GM23338 (cell line): Measurements from ENCODE around the gene CHCHD6. TPM values are rescaled to one million over a fixed set of nuclear protein-coding genes. Genes with fewer than 3 reads are reported as not detected.

Source experiments
- ATAC-seq: fragments of 200-7000 bp; cut with Tn5 transposase; 3 replicates; pipeline ENCODE4 v1.9.1; 2020
- DNase-seq: peaks from one replicate; pipeline ENCODE4 v3.0.0-alpha.2; 2015; ENCODE audit warnings: low spot score
- H2AFZ ChIP-seq: fragments of 200-600 bp; sonication (generic); 2 replicates; pipeline ENCODE4 v1.8.0; 2016; ENCODE audit warnings: antibody characterized with exemption, mild to moderate bottlenecking, moderate library complexity
- H3F3A ChIP-seq: fragments of 200-600 bp; sonication (generic); replicated peaks from 2 replicates; pipeline ENCODE4 v1.8.0; 2017; ENCODE audit warnings: antibody characterized with exemption, mixed run types, low read depth
- H3K27ac ChIP-seq: fragments of 200-600 bp; sonication (generic); 2 replicates; pipeline ENCODE4 v1.6.1; 2016; ENCODE audit warnings: low read depth
- H3K27me3 ChIP-seq: fragments of 200-600 bp; sonication (generic); 2 replicates; pipeline ENCODE4 v1.8.0; 2016; ENCODE audit warnings: mild to moderate bottlenecking, mixed run types, moderate library complexity; ENCODE audit not compliant: insufficient read depth
- H3K36me3 ChIP-seq: fragments of 200-600 bp; sonication (generic); 2 replicates; pipeline ENCODE4 v1.8.0; 2016; ENCODE audit warnings: mild to moderate bottlenecking; ENCODE audit not compliant: insufficient read depth
- H3K4me1 ChIP-seq: fragments of 200-600 bp; sonication (generic); 2 replicates; pipeline ENCODE4 v1.8.0; 2016; ENCODE audit warnings: mild to moderate bottlenecking, moderate library complexity; ENCODE audit not compliant: insufficient read depth
- H3K4me2 ChIP-seq: fragments of 200-600 bp; sonication (generic); 2 replicates; pipeline ENCODE4 v1.7.1; 2017; ENCODE audit warnings: mixed run types
- H3K4me3 ChIP-seq: fragments of 200-600 bp; sonication (generic); 2 replicates; pipeline ENCODE4 v1.6.1; 2016; ENCODE audit warnings: mixed run types
- H3K79me2 ChIP-seq: fragments of 200-600 bp; sonication (generic); replicated peaks from 2 replicates; pipeline ENCODE4 v1.8.0; 2017; ENCODE audit warnings: mild to moderate bottlenecking; ENCODE audit not compliant: insufficient read depth
- H3K9me2 ChIP-seq: fragments of 200-600 bp; sonication (generic); 2 replicates; pipeline ENCODE4 v1.8.0; 2017; ENCODE audit not compliant: insufficient read depth
- H4K20me1 ChIP-seq: fragments of 200-600 bp; sonication (generic); replicated peaks from 2 replicates; pipeline ENCODE4 v1.8.0; 2017; ENCODE audit warnings: mild to moderate bottlenecking; ENCODE audit not compliant: insufficient read depth
- H3K27ac Mint-ChIP-seq: 2 replicates; pipeline ENCODE4 v1.8.0; 2020; ENCODE audit warnings: inconsistent platforms, mild to moderate bottlenecking, moderate library complexity, mixed read lengths
- H3K27me3 Mint-ChIP-seq: 3 replicates; pipeline ENCODE4 v1.8.0; 2022; ENCODE audit warnings: low read depth, mild to moderate bottlenecking, moderate library complexity, mixed read lengths, inconsistent platforms; ENCODE audit not compliant: insufficient read depth, poor library complexity
- H3K36me3 Mint-ChIP-seq: 3 replicates; pipeline ENCODE4 v1.8.0; 2021; ENCODE audit warnings: low read depth, mild to moderate bottlenecking, inconsistent platforms, moderate library complexity, mixed read lengths
- H3K4me1 Mint-ChIP-seq: 3 replicates; pipeline ENCODE4 v1.8.0; 2020; ENCODE audit warnings: mild to moderate bottlenecking, inconsistent platforms, mixed read lengths
- H3K4me3 Mint-ChIP-seq: 3 replicates; pipeline ENCODE4 v1.8.0; 2021; ENCODE audit warnings: moderate library complexity, mild to moderate bottlenecking, inconsistent platforms, mixed read lengths
- H3K9me3 Mint-ChIP-seq: 3 replicates; pipeline ENCODE4 v1.8.0; 2020; ENCODE audit warnings: moderate library complexity, mild to moderate bottlenecking, inconsistent platforms, mixed read lengths
- CREB1 ChIP-seq: fragments of 250-450 bp; sonication (Bioruptor Pico); IDR thresholded peaks from 2 replicates; pipeline ENCODE4 v1.5.0; 2020; ENCODE audit warnings: low read depth, mild to moderate bottlenecking, moderate library complexity
- CTCF ChIP-seq, 2 experiments: fragments of 200-600 bp in 1 of 2; sonication (generic) in 1 of 2; conservative IDR thresholded peaks; 2 replicates each; pipeline versions ENCODE4 v1.5.1 to v1.6.1; 2016 to 2017; ENCODE audit warnings: antibody characterized with exemption in 2 of 2, low read depth in 2 of 2, mild to moderate bottlenecking in 2 of 2, moderate library complexity in 1 of 2
- EZH2 ChIP-seq: fragments of 200-600 bp; sonication (generic); IDR thresholded peaks from one replicate; pipeline ENCODE4 v1.8.0; 2017; ENCODE audit warnings: antibody characterized with exemption, mild to moderate bottlenecking, low read depth; ENCODE audit not compliant: unreplicated experiment
- EZH2phosphoT487 ChIP-seq: fragments of 200-600 bp; sonication (generic); IDR thresholded peaks from one replicate; pipeline ENCODE4 v1.8.1; 2018; ENCODE audit warnings: antibody characterized with exemption; ENCODE audit not compliant: unreplicated experiment
- JUNB ChIP-seq: IDR thresholded peaks from one replicate; pipeline ENCODE4 v1.6.1; 2016; ENCODE audit warnings: antibody characterized with exemption; ENCODE audit not compliant: unreplicated experiment
- NANOG ChIP-seq: IDR thresholded peaks from 2 replicates; pipeline ENCODE4 v1.6.1; 2016; ENCODE audit warnings: antibody characterized with exemption, borderline replicate concordance
- POLR2AphosphoS5 ChIP-seq: IDR thresholded peaks from 2 replicates; pipeline ENCODE4 v1.6.1; 2016; ENCODE audit warnings: antibody characterized with exemption, low read depth
- STAT1 ChIP-seq: IDR thresholded peaks from one replicate; pipeline ENCODE4 v1.6.1; 2016; ENCODE audit warnings: antibody characterized with exemption; ENCODE audit not compliant: unreplicated experiment
- ZNF114 ChIP-seq: fragments of 250-450 bp; sonication (Bioruptor Pico); IDR thresholded peaks from 2 replicates; pipeline ENCODE4 v1.5.0; 2020; ENCODE audit warnings: mild to moderate bottlenecking, moderate library complexity
- ZNF331 ChIP-seq: fragments of 250-450 bp; sonication (Bioruptor Pico); IDR thresholded peaks from 2 replicates; pipeline ENCODE4 v1.5.0; 2020; ENCODE audit warnings: low read depth, mild to moderate bottlenecking, moderate library complexity
- polyA plus RNA-seq: library from polyadenylated mRNA; unstranded; fragments of >200 nt; fragmentation: Nextera tagmentation; extraction: Ambion mirVana; gene quantifications from 2 replicates; pipeline ENCODE4 v1.2.1, GENCODE V29; 2016
- total RNA-seq: library from RNA; depleted of rRNA; stranded (reverse); fragments of >200 nt; shearing (Covaris generic); gene quantifications from 2 replicates; pipeline ENCODE4 v1.2.3, GENCODE V29; 2014
- TF ChIP-seq, protein P1 (sequence below): IDR thresholded peaks from one replicate; pipeline ENCODE4 v1.6.1; 2018; ENCODE audit warnings: antibody characterized with exemption; ENCODE audit not compliant: unreplicated experiment
- TF ChIP-seq, protein P2 (sequence below): IDR thresholded peaks from 2 replicates; pipeline ENCODE4 v1.6.1; 2016; ENCODE audit warnings: antibody characterized with exemption
- TF ChIP-seq, protein P3 (sequence below): fragments of 250-450 bp; sonication (Bioruptor Pico); IDR thresholded peaks from 2 replicates; pipeline ENCODE4 v1.5.0; 2020; ENCODE audit warnings: mild to moderate bottlenecking, moderate library complexity

CHCHD6 gene
- total and polyA plus RNA-seq, 2 experiments from 2014 or later = 28.8 to 43.0 TPM

GRCh38 chr3:126927401-126927750 lies 223.3 kb downstream of the CHCHD6 start:
- H3K36me3 ChIP-seq = no peaks in the 10 kb centered on the region
- H3K27ac ChIP-seq = no peak overlapping the region
- no peaks in the 10 kb centered on the region for H3K79me2 ChIP-seq
- no peaks in the 10 kb centered on the region for H3K4me1 ChIP-seq
- no peaks in the 10 kb centered on the region for H4K20me1 ChIP-seq
- H3K27me3 ChIP-seq = no peaks in the 10 kb centered on the region
- ATAC-seq (no peak), DNase-seq (no peak)
- Mint-ChIP-seq H3K4me3 (no peak overlapping the region), H3K27me3 (peaks cover 8% of the 10 kb centered on the region), H3K4me1 (no peaks in the 10 kb centered on the region; the same call in 2 of the 3 replicates), H3K27ac (no peak overlapping the region), H3K36me3 (no peaks in the 10 kb centered on the region), H3K9me3 (no peaks in the 10 kb centered on the region)
- no peaks in the 10 kb centered on the region for H3F3A ChIP-seq
- TF ChIP-seq POLR2AphosphoS5 = no peak
- TF ChIP-seq ZNF331 (CRISPR knock-in tag) = no peak
- no peak for TF ChIP-seq JUNB
- no peak for TF ChIP-seq NANOG
- TF ChIP-seq, protein P1, sequence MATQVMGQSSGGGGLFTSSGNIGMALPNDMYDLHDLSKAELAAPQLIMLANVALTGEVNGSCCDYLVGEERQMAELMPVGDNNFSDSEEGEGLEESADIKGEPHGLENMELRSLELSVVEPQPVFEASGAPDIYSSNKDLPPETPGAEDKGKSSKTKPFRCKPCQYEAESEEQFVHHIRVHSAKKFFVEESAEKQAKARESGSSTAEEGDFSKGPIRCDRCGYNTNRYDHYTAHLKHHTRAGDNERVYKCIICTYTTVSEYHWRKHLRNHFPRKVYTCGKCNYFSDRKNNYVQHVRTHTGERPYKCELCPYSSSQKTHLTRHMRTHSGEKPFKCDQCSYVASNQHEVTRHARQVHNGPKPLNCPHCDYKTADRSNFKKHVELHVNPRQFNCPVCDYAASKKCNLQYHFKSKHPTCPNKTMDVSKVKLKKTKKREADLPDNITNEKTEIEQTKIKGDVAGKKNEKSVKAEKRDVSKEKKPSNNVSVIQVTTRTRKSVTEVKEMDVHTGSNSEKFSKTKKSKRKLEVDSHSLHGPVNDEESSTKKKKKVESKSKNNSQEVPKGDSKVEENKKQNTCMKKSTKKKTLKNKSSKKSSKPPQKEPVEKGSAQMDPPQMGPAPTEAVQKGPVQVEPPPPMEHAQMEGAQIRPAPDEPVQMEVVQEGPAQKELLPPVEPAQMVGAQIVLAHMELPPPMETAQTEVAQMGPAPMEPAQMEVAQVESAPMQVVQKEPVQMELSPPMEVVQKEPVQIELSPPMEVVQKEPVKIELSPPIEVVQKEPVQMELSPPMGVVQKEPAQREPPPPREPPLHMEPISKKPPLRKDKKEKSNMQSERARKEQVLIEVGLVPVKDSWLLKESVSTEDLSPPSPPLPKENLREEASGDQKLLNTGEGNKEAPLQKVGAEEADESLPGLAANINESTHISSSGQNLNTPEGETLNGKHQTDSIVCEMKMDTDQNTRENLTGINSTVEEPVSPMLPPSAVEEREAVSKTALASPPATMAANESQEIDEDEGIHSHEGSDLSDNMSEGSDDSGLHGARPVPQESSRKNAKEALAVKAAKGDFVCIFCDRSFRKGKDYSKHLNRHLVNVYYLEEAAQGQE = no peak
- no peak for TF ChIP-seq ZNF114
- TF ChIP-seq EZH2phosphoT487 = no peak
- no peak for TF ChIP-seq CREB1 (CRISPR knock-in tag)
- TF ChIP-seq STAT1 = no peak
- TF ChIP-seq, protein P2, sequence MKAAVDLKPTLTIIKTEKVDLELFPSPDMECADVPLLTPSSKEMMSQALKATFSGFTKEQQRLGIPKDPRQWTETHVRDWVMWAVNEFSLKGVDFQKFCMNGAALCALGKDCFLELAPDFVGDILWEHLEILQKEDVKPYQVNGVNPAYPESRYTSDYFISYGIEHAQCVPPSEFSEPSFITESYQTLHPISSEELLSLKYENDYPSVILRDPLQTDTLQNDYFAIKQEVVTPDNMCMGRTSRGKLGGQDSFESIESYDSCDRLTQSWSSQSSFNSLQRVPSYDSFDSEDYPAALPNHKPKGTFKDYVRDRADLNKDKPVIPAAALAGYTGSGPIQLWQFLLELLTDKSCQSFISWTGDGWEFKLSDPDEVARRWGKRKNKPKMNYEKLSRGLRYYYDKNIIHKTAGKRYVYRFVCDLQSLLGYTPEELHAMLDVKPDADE = no peak
- no peak for TF ChIP-seq EZH2
- no peak for TF ChIP-seq CTCF (conservative IDR thresholded peaks at IDR 0.05; ENCODE audit: low read depth in 2 of 2)
- TF ChIP-seq, protein P3, sequence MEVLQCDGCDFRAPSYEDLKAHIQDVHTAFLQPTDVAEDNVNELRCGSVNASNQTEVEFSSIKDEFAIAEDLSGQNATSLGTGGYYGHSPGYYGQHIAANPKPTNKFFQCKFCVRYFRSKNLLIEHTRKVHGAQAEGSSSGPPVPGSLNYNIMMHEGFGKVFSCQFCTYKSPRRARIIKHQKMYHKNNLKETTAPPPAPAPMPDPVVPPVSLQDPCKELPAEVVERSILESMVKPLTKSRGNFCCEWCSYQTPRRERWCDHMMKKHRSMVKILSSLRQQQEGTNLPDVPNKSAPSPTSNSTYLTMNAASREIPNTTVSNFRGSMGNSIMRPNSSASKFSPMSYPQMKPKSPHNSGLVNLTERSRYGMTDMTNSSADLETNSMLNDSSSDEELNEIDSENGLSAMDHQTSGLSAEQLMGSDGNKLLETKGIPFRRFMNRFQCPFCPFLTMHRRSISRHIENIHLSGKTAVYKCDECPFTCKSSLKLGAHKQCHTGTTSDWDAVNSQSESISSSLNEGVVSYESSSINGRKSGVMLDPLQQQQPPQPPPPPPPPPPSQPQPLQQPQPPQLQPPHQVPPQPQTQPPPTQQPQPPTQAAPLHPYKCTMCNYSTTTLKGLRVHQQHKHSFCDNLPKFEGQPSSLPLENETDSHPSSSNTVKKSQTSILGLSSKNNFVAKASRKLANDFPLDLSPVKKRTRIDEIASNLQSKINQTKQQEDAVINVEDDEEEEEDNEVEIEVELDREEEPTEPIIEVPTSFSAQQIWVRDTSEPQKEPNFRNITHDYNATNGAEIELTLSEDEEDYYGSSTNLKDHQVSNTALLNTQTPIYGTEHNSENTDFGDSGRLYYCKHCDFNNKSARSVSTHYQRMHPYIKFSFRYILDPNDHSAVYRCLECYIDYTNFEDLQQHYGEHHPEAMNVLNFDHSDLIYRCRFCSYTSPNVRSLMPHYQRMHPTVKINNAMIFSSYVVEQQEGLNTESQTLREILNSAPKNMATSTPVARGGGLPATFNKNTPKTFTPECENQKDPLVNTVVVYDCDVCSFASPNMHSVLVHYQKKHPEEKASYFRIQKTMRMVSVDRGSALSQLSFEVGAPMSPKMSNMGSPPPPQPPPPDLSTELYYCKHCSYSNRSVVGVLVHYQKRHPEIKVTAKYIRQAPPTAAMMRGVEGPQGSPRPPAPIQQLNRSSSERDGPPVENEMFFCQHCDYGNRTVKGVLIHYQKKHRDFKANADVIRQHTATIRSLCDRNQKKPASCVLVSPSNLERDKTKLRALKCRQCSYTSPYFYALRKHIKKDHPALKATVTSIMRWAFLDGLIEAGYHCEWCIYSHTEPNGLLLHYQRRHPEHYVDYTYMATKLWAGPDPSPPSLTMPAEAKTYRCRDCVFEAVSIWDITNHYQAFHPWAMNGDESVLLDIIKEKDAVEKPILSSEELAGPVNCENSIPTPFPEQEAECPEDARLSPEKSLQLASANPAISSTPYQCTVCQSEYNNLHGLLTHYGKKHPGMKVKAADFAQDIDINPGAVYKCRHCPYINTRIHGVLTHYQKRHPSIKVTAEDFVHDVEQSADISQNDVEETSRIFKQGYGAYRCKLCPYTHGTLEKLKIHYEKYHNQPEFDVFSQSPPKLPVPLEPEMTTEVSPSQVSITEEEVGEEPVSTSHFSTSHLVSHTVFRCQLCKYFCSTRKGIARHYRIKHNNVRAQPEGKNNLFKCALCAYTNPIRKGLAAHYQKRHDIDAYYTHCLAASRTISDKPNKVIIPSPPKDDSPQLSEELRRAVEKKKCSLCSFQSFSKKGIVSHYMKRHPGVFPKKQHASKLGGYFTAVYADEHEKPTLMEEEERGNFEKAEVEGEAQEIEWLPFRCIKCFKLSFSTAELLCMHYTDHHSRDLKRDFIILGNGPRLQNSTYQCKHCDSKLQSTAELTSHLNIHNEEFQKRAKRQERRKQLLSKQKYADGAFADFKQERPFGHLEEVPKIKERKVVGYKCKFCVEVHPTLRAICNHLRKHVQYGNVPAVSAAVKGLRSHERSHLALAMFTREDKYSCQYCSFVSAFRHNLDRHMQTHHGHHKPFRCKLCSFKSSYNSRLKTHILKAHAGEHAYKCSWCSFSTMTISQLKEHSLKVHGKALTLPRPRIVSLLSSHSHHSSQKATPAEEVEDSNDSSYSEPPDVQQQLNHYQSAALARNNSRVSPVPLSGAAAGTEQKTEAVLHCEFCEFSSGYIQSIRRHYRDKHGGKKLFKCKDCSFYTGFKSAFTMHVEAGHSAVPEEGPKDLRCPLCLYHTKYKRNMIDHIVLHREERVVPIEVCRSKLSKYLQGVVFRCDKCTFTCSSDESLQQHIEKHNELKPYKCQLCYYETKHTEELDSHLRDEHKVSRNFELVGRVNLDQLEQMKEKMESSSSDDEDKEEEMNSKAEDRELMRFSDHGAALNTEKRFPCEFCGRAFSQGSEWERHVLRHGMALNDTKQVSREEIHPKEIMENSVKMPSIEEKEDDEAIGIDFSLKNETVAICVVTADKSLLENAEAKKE (CRISPR knock-in tag) = no peak
- H2AFZ ChIP-seq = no peak overlapping the region
- no peak overlapping the region for H3K4me3 ChIP-seq
- no peaks in the 10 kb centered on the region for H3K9me2 ChIP-seq
- H3K4me2 ChIP-seq = no peak overlapping the region
